Right kidney (tissue), 1 donor: ENCODE data around the gene EHHADH.
A peak's percentile ranks its signal among the peaks of the same experiment; 100 is the strongest.

Source experiments
- DNase-seq: peaks from one replicate; pipeline ENCODE4 v3.0.0-alpha.2; 2016

Gene EHHADH

DNA sequence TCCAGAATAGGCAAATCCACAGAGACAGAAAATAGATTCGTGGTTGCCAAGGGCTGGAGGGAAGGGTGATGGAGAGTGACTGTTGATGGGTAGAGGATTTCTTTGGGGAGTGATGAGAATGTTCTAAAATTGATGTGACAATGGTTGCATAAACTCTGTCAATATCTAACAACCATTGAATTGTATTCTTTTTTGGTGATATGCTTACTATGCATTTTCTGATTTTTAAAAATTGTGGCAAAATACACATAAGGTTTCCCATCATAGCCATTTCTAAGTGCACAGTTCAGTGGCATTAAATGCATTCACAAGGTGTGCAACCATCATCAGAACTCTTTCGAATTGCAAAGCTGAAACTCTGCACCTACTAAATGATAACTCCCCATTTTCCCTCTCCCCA lies 56.8 kb downstream of the EHHADH start:
- DNase-seq: no peak

DNA sequence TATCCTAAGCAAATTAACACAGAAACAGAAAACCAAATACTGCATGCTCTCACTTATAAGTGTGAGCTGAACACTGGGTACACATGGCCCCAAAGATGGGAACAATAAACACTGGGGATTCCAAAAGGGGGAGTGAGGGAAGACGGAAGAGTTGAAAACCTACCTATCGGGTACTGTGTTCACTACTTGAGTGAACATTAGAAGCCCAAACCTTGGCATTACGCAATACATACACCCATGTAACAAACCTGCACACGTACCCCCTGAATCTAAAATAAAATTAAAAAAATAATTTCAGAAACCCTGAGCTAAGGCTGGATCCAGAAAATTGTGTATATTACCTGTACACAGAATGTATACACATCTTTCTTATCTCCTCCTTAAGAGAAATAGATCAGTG lies 58.2 kb downstream of the EHHADH start:
- DNase-seq: no peak

DNA sequence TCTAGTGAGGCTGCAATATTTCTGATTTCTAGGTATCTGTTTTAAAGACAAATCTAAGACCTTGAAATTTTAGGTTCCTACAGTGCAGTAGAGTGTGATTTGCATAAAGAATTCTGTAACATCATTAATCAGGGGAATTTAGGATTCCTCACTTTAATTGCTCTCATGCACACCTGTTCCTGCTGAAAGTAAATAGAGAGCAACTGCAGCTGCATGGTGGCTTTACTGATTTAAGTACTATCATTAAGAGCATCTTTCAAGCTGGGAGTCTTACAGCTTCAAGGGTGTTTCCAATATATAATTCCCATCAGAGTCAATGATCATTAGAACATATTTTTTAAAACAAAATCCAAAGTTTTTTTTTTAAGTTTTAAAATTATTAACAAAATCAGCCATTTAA lies 65.0 kb downstream of the EHHADH start:
- DNase-seq: no peak

DNA sequence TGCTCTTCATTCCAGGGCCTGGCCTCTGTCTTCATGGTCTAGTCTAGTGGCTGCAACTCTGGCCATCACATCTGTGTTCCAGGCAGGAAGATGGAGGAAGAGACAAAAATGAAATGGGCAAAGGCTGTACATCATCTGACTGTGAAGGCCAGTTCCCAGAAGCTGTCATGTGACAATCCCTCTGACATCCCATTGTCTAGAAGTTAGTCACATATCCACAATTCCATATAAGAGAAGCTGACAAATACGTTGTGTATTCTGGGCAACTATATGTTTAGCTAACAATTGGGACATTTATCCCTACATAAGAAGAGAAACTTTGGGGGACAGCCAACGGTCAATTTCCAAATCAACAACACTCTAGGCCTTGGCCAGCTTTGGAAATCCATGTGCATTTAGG lies 66.5 kb downstream of the EHHADH start:
- no peak for DNase-seq

DNA sequence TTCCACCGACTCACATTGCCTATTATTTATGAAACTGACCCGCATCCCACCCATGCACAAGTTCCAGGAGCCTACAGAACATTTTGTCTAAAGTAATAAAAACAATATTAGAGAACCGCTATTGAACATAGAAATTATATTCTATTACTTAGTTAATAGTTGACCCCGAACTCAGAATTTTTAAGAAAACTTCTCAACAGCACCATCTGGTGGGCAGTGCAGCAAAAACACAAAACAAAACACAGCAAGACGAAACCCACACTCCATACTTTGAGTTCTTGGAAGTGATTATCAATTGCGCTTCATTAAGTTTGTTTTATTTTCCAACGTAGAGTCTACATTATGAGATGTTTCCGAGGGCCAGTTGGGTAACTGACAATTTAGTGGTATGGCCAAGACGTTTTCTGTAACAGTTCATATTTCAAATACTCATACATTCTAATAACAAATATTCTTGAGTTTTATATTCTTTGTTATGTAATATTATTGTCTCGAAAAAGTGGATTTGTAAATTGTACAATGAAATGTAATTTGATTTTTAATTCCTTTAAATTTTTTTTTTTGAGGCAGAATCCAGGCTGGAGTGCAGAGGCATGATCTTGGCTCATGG lies 77.0 kb downstream of the EHHADH start:
- DNase-seq: peak; percentile 28

DNA sequence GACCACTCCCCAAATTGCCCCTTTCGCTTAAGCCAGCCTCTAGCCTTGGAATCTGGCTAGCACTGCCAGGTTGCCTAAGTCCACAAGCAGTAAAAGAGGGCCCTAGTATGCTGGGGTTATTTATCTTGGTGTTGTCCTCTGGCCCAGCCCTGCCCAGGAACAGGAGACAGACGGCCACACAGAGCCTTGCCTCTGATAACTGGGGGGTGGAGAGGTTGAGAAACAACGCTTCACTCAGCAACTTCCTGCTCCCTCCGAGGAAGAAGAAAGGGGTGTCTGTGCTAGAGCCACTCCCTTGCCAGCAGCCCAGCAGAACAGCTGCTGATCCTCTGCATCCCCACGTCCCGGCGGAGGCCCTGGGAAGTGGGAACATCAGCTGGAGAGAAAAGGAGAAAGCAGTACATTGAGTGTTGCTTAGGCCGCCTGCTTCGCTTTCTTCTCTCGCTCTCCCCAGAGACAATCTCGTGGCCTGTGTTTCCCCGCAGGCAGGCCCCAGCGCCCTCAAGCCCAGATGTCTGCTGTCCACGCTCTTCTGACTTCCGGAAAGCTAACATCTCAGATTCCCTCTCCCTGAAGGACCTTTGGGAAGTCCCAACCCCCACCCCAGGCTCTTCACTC lies 78.4 kb downstream of the EHHADH start:
- DNase-seq: peak; percentile 66

DNA sequence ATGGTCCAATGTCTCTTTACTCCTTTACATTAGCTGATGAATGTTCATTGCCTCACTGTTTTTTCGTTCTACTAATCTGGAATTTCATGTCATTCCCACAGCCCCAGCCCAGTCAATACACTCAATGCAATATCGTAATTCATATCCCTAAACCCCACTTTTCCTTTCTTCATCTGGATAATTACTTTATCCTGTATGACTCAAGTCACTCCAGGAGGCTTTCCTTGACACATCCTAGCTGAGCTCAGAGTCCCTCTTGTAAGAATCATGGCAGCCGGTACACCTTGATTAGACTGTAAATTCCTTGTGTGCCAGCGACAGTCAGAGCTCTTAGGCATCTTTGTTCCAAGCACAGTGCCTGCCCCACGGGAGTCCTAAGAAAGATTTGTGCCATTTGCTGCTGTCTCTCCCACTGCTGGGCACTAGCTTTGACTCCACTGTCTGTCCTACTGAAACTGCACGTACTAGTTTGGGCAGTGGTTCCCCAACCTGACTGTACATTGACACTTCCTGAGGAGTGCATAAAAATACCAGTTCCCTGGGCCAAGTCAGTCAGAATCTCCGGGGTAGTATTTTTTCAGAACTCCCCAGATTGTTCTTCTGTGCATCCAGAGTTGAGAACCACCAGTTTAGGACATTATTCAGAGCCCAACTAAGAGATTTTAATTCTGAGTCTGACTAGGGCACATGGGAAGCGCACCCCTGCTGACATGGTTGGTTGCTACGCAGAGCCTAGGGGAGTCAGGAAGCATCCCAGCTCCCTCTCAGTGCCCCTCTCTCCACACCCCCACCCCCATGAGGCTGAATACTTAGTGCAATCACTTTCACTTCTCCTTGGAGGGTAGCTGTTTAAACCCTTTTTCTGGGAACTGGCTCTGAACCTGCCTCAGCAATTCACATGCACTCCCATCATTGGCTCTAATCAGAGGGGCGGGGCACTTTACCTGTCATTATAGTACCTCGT lies 81.5 kb downstream of the EHHADH start:
- DNase-seq: no peak

DNA sequence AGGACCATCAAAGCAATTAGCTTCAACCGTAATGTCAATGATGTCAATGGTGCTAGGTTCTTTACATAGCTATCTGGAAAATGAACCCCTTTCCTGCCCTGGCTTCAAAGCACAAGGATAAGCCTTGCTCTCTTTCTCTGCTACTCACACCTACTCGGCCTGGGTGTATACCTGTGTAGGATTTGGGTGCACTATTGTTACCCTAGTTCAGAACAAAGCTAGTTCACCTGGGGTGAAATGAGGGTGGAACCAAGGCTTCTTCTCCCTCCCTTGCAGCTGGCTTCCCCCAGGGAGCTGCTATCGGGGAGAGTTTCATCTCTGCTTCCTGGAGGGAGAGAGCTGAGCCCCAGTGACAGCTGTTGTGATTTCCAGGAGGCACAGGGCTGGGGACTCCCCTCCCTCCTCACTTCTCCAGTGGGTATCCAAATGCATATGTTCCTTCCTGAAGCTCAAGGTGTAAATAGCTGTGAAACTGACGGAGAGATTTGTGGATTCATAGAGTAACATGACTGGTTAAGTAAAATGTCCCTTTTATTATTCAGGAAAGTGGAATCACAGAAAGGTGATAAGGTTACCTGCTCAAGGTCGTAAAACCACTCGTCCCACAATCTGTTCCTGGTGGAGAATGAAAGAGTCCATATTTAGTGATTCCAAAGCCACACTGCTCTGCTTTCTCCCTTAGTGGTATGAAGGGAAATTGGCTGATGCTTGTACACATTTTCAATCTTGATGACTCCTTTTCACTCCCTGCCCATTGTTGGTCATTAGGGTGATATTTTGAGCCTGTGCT lies 89.2 kb downstream of the EHHADH start:
- no peak for DNase-seq

DNA sequence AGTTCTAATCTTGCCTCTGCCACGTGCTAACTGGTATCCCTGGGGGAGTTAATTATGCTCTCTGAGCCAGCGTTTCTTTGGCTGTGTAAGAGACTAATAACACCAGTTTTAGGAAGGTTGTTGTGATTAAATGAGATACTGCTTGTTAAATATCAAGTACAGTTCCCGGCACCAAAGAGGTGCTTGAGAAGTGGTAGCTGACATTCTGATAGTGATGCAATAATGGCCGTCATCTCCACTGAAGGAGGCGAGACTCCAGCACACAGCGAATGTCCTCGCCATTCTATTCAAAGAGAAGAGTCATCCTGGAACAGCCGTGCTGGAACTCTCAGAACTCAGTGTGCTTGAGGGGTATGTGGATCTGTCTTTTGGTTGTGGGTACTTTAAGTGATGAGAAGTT lies 91.2 kb downstream of the EHHADH start:
- no peak for DNase-seq

DNA sequence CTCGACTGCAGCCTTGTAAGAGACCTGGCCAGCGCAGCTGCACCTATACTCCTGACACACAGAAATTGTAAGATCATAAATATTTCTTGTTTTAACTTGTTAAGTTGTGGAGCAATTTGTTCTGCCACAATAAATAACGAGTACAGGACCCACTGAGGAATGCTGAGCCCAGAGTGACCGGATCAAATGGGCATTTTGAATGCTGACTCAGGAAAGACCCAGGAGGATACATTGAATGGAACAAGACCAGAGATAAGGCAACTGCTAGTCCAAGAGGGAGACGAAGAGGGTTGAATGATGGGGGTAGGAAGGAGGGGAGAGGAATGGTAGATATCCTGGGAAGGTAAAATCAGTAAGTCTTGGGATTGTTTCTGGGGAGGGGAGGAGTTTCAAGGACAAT lies 92.1 kb downstream of the EHHADH start:
- DNase-seq: no peak

DNA sequence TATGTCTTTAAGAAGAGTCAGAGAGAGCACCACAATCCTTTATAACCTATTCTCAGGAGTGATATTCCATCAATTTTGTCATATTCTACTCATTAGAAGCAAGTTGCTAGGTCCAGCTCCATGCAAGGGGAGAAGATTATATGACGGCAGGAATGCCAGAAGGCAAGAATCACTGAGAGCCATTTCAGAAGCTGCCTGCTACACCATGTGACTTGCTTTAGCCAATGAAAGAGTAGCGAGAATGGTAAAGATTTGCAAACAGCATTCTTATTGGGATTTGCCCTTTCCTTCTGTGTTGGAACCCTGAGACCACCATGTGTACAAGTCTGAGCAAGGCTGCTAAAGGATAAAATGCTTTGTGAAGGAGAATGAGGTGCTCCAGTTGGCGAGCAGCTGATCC lies 96.5 kb downstream of the EHHADH start:
- no peak for DNase-seq

DNA sequence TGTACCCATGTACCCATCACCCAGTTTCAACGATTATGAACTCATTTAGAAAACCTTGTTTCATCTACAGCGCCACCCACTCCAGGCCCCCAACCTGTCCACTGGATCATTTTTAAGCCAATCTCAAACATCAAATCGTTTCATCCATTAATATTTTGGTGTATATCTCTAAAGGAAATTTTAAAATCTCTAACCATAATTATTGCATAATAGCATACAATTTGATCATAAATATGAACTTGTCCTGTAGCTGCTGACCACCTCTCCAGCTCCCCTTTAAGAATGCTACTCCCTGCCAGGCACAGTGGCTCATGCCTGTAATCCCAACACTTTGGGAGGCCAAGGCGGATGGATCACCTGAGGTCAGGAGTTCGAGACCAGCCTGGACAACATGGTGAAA lies 98.2 kb downstream of the EHHADH start:
- DNase-seq: no peak

DNA sequence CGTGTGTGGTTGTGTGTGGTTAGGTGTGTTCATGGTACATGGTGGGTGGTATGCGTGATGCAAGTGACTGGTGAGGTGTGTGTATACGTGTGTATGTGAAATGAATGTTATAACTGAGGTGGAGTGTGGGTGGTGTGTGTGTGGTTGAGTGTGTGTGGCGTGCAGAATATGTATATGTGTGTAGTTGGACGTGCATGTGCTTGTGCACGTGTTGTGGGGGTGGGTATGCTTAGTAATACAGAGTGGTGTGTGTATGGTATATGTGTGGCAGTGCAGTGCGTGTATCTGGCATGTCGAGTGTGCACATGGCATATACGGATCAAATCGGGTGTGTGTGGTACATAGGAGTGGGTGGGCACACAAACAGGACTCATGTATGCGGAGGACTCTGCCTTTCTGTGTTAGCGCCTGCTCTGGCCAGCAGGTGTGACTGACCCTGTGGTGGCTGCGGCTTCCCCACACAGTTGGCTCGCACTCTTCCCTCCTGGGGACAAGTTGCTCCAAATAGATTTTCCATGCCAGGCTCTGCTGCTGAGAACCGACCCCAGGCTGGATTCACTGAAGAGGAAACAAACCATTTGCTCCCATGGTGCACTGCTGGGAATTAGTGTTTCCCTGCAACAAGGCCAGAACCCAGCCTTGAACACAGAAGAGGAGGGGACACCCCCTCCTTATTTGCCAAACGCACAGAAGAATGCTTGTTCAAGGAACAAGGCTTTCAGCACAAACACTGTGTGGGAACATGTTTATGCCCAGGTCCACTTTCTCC lies 99.8 kb downstream of the EHHADH start:
- peak; percentile 40 for DNase-seq

DNA sequence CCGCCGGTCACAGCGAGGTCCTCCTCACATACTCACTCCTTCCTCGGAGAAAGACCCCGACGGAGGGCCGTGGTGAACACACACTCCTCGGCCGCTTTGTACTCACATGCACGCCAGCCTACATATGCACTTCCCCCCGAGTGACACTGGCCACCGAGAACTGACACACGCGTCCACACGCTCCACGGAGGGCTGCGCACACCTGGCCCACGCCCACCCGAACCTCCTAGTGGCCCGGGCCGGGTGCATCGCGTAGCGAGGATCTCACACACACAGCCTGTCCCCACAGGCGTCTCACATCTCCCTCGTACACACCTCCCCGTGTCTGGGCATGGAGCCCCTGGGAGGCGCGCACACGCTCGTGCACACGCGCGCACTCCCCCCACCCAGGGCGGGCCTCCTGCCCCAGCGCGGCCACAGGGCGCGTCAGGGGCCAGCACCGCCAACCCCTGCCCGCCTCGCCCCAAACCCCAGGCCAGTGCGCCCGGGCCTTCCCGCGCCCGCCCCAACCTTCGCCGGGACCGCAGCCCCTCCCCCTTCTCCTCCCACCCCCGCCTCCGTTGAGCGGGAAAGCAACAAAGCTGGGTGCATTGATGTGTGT lies 100.6 kb downstream of the EHHADH start:
- peak; percentile 88 for DNase-seq

DNA sequence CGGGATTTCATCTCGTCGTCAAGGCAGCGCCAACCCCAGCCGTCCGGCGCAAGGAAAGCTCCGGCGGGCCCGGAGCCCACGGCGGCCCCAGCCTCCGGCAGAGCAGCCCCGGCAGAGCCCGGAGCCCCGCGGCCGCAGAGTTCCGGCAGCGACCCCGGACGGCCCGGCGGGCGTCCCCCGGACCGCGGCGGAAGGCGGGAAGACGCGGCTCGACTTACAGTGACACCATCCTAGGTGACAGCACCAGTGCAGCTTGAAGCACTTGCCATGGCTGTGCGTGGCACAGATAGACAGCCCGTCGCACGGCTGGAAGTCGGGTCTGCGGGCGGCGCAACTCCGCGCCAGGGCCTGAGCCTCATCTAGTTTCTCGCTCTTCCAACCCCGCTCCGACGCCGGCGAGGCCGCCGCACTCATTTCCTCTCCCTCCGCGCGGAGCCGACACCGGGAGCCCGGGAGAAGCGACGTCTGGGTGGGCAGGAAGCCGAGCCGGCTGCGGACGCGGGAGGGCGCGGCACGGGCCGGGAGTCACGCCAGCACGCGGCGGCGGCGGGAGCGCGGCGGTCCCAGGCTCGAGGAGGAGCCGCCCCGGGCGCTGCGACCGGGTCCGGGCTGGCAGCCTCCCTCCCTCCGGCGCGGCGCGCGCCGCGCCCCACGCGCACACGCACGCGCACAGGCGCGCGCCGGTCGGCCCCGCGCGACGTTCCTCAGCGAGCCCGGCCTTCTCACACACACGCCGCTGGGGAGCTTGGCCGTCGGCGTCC lies 101.3 kb downstream of the EHHADH start, which contains the start of gene C3orf70:
Gene C3orf70 (minus strand): TSS at position 651 of the 761 bp plus-strand sequence. CDS start 237 bp downstream, at position 414.
- peak; percentile 95 for DNase-seq

DNA sequence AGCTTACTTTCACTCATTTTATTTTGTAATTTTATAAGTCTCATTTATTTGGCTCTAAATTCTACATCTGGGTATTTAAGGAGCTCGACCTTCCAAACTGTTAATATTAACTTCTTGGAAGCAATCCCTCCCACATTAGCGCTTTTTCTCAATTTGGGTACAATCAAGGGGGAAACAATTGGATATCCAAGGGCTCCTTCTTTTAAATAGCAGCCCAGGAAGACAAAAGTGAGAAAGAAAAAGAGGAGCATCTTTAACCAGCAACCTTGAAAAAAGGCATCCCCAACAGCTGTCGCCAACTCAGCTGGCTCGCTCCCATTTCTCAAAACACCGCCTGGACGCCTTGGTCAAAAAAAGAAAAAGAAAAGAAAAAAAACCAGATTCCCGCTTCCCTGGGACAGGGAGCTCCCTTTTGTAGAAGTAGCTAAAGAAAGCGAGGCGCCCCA lies 101.9 kb downstream of the EHHADH start:
- no peak for DNase-seq

DNA sequence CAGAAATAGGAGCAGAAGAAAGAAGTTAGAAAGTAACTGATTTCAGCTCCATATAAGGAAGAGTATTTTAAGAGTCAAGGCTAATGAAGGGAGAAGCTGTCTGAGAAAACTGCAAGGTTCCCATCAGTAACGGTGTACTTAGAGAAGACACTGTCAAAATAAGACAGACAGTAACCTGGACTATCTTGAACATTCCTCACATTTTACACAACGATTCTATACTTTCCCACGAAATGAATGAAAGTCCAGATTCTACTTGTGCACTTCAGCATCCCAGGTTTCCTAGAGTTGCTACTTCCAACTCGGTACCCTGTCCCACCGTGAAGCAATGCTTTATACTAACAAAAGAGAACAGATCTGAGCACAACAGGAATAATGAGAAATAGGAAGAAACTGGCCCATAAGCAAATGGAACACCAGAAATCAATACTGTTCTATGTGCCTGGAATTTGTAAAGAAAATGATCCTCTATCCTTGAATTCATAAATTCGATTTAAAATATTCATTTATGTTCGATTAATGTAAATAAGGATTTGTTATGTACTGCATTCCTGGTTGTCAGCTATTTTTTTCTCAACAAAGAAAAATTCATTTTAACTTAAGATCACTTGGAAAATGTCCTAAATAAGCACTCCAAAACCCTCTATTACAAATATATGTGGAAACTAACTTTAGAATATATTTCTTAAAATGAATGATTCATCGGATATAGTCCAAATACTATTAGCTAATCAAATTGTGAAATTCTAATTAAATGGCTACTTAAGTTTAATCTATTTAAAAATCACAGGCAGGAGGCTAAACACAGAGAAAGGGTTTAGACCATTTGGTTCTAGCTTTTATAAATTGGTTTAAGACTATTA lies 102.5 kb downstream of the EHHADH start:
- no peak for DNase-seq

DNA sequence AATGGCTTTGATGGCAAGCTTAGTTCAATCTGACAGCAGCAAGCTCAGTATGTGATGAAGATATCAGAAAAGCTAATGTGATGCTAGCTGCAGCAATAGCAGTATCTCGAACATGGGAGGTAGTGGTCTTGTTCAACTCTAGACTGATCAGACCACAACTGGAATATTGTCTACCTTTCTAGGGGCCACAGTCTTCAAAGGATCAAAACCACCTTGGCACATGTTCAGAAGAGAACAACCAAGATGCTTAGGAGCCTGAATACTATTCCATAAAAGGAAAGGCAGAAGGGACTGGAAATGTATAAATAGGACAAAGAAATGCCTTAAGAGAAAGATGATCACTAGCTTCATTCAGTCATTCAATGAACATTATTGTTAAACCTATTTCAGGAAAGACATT lies 103.3 kb downstream of the EHHADH start:
- DNase-seq: no peak

DNA sequence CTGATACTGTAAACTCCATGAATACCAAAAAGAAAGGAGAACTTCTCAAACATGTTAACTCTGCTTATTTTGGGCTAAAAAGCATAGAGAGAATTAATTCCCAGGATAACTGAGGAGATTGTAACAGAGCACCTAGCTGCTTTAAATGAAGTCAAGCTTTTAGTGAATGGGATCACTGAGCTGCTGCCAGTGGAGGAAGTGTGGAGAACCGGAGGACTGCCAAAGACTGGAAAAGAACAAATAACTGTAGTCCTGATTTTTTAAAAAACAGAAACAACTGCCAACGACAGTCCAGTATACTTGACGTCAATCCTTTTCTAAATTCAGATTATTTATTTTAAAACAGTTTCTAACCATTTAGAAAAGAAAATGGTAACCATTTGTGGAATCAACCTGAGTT lies 104.3 kb downstream of the EHHADH start:
- DNase-seq: no peak
